Type B pancreatic cell (in vitro differentiated cells): ENCODE measurements around the gene IL3. TPM values are rescaled to one million over a fixed set of nuclear protein-coding genes. Genes with fewer than 3 reads are reported as not detected.
"Not testable (repeated sequence)": the region's sequence is repeated elsewhere in the genome, so short reads cannot be mapped to it uniquely, and the experiment has no call there.

Experiments used
- DNase-seq: peaks from one replicate; pipeline ENCODE4 v3.0.0; 2021; ENCODE audit warnings: mixed read lengths; ENCODE audit not compliant: unreplicated experiment; ENCODE audit errors: extremely low spot score
- H3K27ac Mint-ChIP-seq: 2 replicates; pipeline ENCODE4 v1.8.0; 2021; ENCODE audit warnings: mild to moderate bottlenecking, mixed read lengths
- H3K27me3 Mint-ChIP-seq: 2 replicates; pipeline ENCODE4 v1.8.0; 2021; ENCODE audit warnings: mixed read lengths
- H3K36me3 Mint-ChIP-seq: 2 replicates; pipeline ENCODE4 v1.8.0; 2021; ENCODE audit warnings: mixed read lengths
- H3K4me1 Mint-ChIP-seq: one replicate; pipeline ENCODE4 v1.8.0; 2021; ENCODE audit warnings: mixed read lengths; ENCODE audit not compliant: unreplicated experiment
- H3K4me3 Mint-ChIP-seq: 2 replicates; pipeline ENCODE4 v1.8.0; 2021; ENCODE audit warnings: mild to moderate bottlenecking, mixed read lengths
- H3K9me3 Mint-ChIP-seq: 2 replicates; pipeline ENCODE4 v1.8.0; 2021; ENCODE audit warnings: mixed read lengths
- CTCF ChIP-seq: fragments of 200-600 bp; sonication (generic); conservative IDR thresholded peaks from 2 replicates; pipeline ENCODE4 v1.5.0; 2021; ENCODE audit warnings: antibody characterized with exemption, mild to moderate bottlenecking
- total RNA-seq: library from RNA; stranded (reverse); gene quantifications from 2 replicates; pipeline ENCODE4 v1.2.1, GENCODE V29; 2021; ENCODE audit warnings: low replicate concordance

Gene IL3
- total RNA-seq, 1 donor from 2014 or later = not detected

GRCh38 chr5:132105688-132106087 is 45.2 kb downstream of the IL3 start:
- no peaks in the 10 kb centered on the region for H3K36me3 Mint-ChIP-seq
- H3K4me1 Mint-ChIP-seq = no peaks in the 10 kb centered on the region
- no peaks in the 10 kb centered on the region for H3K27me3 Mint-ChIP-seq
- no peak for TF ChIP-seq CTCF
- no peak for DNase-seq
- no peak overlapping the region for H3K27ac Mint-ChIP-seq
- H3K4me3 Mint-ChIP-seq = no peak overlapping the region
- no peaks in the 10 kb centered on the region for H3K9me3 Mint-ChIP-seq

- not testable (repeated sequence) for H3K4me3 Mint-ChIP-seq, H3K27me3 Mint-ChIP-seq, H3K9me3 Mint-ChIP-seq, H3K27ac Mint-ChIP-seq, H3K36me3 Mint-ChIP-seq, H3K4me1 Mint-ChIP-seq, DNase-seq
Observed at GRCh38 chr5:132108495-132108894, 48.0 kb downstream of the IL3 start.

- not testable (repeated sequence) for H3K4me1 Mint-ChIP-seq, DNase-seq, H3K4me3 Mint-ChIP-seq, H3K36me3 Mint-ChIP-seq, H3K27me3 Mint-ChIP-seq, H3K9me3 Mint-ChIP-seq, H3K27ac Mint-ChIP-seq
Observed at GRCh38 chr5:132108957-132109356, 48.5 kb downstream of the IL3 start.

GRCh38 chr5:132109494-132110053 is 49.1 kb downstream of the IL3 start:
- Mint-ChIP-seq H3K27me3 (no peaks in the 10 kb centered on the region), H3K36me3 (no peaks in the 10 kb centered on the region), H3K4me3 (no peak overlapping the region), H3K27ac (no peak overlapping the region), H3K9me3 (no peaks in the 10 kb centered on the region), H3K4me1 (no peaks in the 10 kb centered on the region)
- DNase-seq = no peak
- no peak for TF ChIP-seq CTCF

GRCh38 chr5:132110195-132110594 is 49.7 kb downstream of the IL3 start:
- DNase-seq = no peak
- no peak overlapping the region for H3K27ac Mint-ChIP-seq
- no peaks in the 10 kb centered on the region for H3K36me3 Mint-ChIP-seq
- no peaks in the 10 kb centered on the region for H3K27me3 Mint-ChIP-seq
- no peaks in the 10 kb centered on the region for H3K9me3 Mint-ChIP-seq
- H3K4me1 Mint-ChIP-seq = no peaks in the 10 kb centered on the region
- no peak overlapping the region for H3K4me3 Mint-ChIP-seq
- no peak for TF ChIP-seq CTCF

GRCh38 chr5:132110930-132111329 is 50.5 kb downstream of the IL3 start:
- DNase-seq = no peak
- H3K27me3 Mint-ChIP-seq = peaks cover 5% of the 10 kb centered on the region
- H3K4me3 Mint-ChIP-seq = no peak overlapping the region
- TF ChIP-seq CTCF = no peak
- no peaks in the 10 kb centered on the region for H3K4me1 Mint-ChIP-seq
- H3K36me3 Mint-ChIP-seq = no peaks in the 10 kb centered on the region
- H3K27ac Mint-ChIP-seq = no peak overlapping the region
- H3K9me3 Mint-ChIP-seq = no peaks in the 10 kb centered on the region

GRCh38 chr5:132112111-132112510 is 51.7 kb downstream of the IL3 start:
- H3K36me3 Mint-ChIP-seq = no peaks in the 10 kb centered on the region
- TF ChIP-seq CTCF = no peak
- H3K27ac Mint-ChIP-seq = no peak overlapping the region
- peaks cover 5% of the 10 kb centered on the region for H3K27me3 Mint-ChIP-seq
- H3K9me3 Mint-ChIP-seq = no peaks in the 10 kb centered on the region
- no peak overlapping the region for H3K4me3 Mint-ChIP-seq
- no peaks in the 10 kb centered on the region for H3K4me1 Mint-ChIP-seq
- no peak for DNase-seq
